Stomach (tissue), 9 donors: ENCODE data around the gene OBSCN. TPM values are rescaled to one million over a fixed set of nuclear protein-coding genes. Genes with fewer than 3 reads are reported as not detected.
A peak's percentile ranks its signal among the peaks of the same experiment; 100 is the strongest.

Experiments
- DNase-seq, 2 donors: peaks; one replicate each; pipeline versions ENCODE4 v3.0.0 to v3.0.0-alpha.2; 2013 to 2019
- H3K27ac ChIP-seq, 5 donors: fragments of 200-600 bp in 4 of 5; sonication (generic) in 4 of 5; one replicate each; pipeline ENCODE4 v1.5.1; 2013 to 2019; ENCODE audit warnings: mild to moderate bottlenecking in 1 of 5, moderate library complexity in 1 of 5
- H3K27me3 ChIP-seq, 3 donors: fragments of 200-600 bp; sonication (generic); one replicate each; pipeline ENCODE4 v1.5.1; 2017 to 2019; ENCODE audit warnings: mixed run types in 1 of 3
- H3K36me3 ChIP-seq, 4 donors: fragments of 200-600 bp; sonication (generic); 1 replicate in 3 of 4; 2 replicates in 1 of 4; pipeline ENCODE4 v1.5.1; 2016 to 2019
- H3K4me1 ChIP-seq, 4 donors: fragments of 200-600 bp; sonication (generic); one replicate each; pipeline ENCODE4 v1.5.1; 2016 to 2019
- H3K4me3 ChIP-seq, 4 donors: fragments of 200-600 bp; sonication (generic) in 3 of 4; one replicate each; pipeline ENCODE4 v1.5.1; 2016 to 2019; ENCODE audit warnings: mild to moderate bottlenecking in 1 of 4
- H3K9me3 ChIP-seq, 4 donors: fragments of 200-600 bp; sonication (generic); one replicate each; pipeline ENCODE4 v1.5.1; 2016 to 2019
- EP300 ChIP-seq: sonication (generic); formaldehyde crosslinking; IDR thresholded peaks from one replicate; pipeline ENCODE4 v1.6.1; 2017; ENCODE audit warnings: antibody characterized with exemption
- POLR2A ChIP-seq, 4 donors: fragments of 450-650 bp; IDR thresholded peaks; one replicate each; pipeline ENCODE4 v1.6.1; 2016; ENCODE audit warnings: antibody characterized with exemption in 4 of 4, control low read depth in 2 of 4, mild to moderate bottlenecking in 1 of 4, moderate library complexity in 1 of 4
- POLR2AphosphoS5 ChIP-seq, 3 donors: sonication (generic); formaldehyde crosslinking; IDR thresholded peaks; one replicate each; pipeline ENCODE4 v1.6.1; 2016; ENCODE audit warnings: antibody characterized with exemption in 3 of 3
- WGBS, 5 donors: extraction: QIAGEN DNeasy Blood & Tissue Kit in 3 of 5; methylation state at CpG; one replicate each; pipeline versions ENCODE4 v1.1.5 to v1.1.7; 2013 to 2018; 5-methylcytosine and 5-hydroxymethylcytosine counted together
- intact Hi-C: fragments of 100-400 bp; cut with DNase I; formaldehyde crosslinking; loops from one replicate; pipeline ENCODE4 v1.15.1; 2023; ENCODE audit warnings: low total_unique reads
- polyA plus RNA-seq, 3 donors: library from polyadenylated mRNA; stranded (reverse); fragments of 200-250 nt; gene quantifications; one replicate each; pipeline ENCODE4 v1.2.3, GENCODE V29; 2013
- total RNA-seq, 5 donors: library from RNA; depleted of rRNA; stranded (reverse); fragments of >200 nt; gene quantifications; one replicate each; pipeline versions ENCODE4 v1.1.0 to v1.2.3, GENCODE V29; 2014 to 2016
- TF ChIP-seq, protein P1 (sequence below), 7 experiments: fragments of 450-650 bp in 4 of 7; fragments of 200-600 bp in 3 of 7; sonication (generic) in 3 of 7; IDR thresholded peaks; one replicate each; pipeline ENCODE4 v1.5.1; 2016 to 2019; ENCODE audit warnings: antibody characterized with exemption in 7 of 7, control low read depth in 2 of 7, mild to moderate bottlenecking in 1 of 7
- donor health status: healthy with polysubstance abuse.
- donor health status: Bipolar disorder and iron deficiency.
- donor health status: healthy.

The OBSCN gene
- total and polyA plus RNA-seq, 8 donors = 7.2 to 111 (median 24.7) TPM

DNA sequence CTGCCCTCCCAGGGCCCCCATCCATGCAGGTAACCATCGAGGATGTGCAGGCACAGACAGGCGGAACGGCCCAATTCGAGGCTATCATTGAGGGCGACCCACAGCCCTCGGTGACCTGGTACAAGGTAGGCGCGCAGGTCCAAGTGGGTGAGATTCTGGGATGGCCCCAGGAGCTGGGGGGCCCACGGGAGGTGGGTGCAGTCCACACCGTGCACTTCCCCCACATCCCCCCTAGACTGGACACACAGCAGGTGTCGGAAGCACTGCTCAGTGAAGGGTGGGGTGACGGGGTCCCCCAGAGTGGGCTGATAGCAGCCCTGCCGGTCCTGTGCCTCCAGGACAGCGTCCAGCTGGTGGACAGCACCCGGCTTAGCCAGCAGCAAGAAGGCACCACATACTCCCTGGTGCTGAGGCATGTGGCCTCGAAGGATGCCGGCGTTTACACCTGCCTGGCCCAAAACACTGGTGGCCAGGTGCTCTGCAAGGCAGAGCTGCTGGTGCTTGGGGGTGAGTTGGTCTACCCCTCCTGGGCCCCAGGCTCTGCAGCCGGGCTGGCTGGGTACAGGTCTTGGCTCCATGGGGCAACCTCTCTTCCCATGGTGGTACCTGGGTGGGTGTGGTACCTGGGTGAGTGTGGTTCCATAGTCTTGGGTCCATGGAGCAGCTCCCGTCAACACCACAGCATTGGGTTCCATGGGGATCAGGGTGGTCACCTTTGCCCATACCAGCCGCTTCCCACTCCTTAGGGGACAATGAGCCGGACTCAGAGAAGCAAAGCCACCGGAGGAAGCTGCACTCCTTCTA, 158.4 kb downstream of the OBSCN start:
- Histone ChIP-seq H3K27ac (no peak overlapping the region), H3K36me3 (no peaks in the 10 kb centered on the region), H3K4me3 (no peak overlapping the region), H3K27me3 (peaks cover 0 to 66% (median 11%) of the 10 kb centered on the region in 3 donors), H3K9me3 (no peaks in the 10 kb centered on the region), H3K4me1 (peaks cover 0 to 4% (median 0%) of the 10 kb centered on the region in 4 donors)
- no peak for TF ChIP-seq POLR2A (IDR thresholded peaks at IDR 0.05)
- TF ChIP-seq, protein P1, sequence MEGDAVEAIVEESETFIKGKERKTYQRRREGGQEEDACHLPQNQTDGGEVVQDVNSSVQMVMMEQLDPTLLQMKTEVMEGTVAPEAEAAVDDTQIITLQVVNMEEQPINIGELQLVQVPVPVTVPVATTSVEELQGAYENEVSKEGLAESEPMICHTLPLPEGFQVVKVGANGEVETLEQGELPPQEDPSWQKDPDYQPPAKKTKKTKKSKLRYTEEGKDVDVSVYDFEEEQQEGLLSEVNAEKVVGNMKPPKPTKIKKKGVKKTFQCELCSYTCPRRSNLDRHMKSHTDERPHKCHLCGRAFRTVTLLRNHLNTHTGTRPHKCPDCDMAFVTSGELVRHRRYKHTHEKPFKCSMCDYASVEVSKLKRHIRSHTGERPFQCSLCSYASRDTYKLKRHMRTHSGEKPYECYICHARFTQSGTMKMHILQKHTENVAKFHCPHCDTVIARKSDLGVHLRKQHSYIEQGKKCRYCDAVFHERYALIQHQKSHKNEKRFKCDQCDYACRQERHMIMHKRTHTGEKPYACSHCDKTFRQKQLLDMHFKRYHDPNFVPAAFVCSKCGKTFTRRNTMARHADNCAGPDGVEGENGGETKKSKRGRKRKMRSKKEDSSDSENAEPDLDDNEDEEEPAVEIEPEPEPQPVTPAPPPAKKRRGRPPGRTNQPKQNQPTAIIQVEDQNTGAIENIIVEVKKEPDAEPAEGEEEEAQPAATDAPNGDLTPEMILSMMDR (IDR thresholded peaks at IDR 0.05) = no peak
- TF ChIP-seq EP300 = no peak
- no peak for TF ChIP-seq POLR2AphosphoS5 (IDR thresholded peaks at IDR 0.05)
- DNase-seq = no peak
- intact Hi-C loops = no loop called here
- WGBS, 5 donors = 83 to 91% (median 90%) methylated on average over 17 to 23 of the region's 23 CpGs

GRCh38 chr1:228366866-228367741, 159.3 kb downstream of the OBSCN start:
- Histone ChIP-seq H3K27ac (no peak overlapping the region), H3K9me3 (no peaks in the 10 kb centered on the region), H3K4me1 (peaks cover 0 to 11% (median 0%) of the 10 kb centered on the region in 4 donors), H3K4me3 (no peak overlapping the region), H3K36me3 (no peaks in the 10 kb centered on the region), H3K27me3 (peaks cover 0 to 74% (median 17%) of the 10 kb centered on the region in 3 donors)
- WGBS, 5 donors = 48 to 67% (median 62%) methylated on average over 20 to 24 of the region's 24 CpGs
- no peak for DNase-seq
- TF ChIP-seq EP300 (no peak), POLR2AphosphoS5 (IDR thresholded peaks at IDR 0.05) (no peak), POLR2A (IDR thresholded peaks at IDR 0.05) (no peak)
- TF ChIP-seq, protein P1 (IDR thresholded peaks at IDR 0.05) = no peak
- intact Hi-C loops = no loop called here

- Histone ChIP-seq H3K27me3 (peaks cover 0 to 77% (median 17%) of the 10 kb centered on the region in 3 donors), H3K4me1 (peaks cover 0 to 19% (median 3%) of the 10 kb centered on the region in 4 donors), H3K9me3 (no peaks in the 10 kb centered on the region), H3K4me3 (no peak overlapping the region), H3K36me3 (no peaks in the 10 kb centered on the region), H3K27ac (no peak overlapping the region)
- TF ChIP-seq EP300 (no peak), POLR2AphosphoS5 (IDR thresholded peaks at IDR 0.05) (no peak), POLR2A (IDR thresholded peaks at IDR 0.05) (no peak)
- TF ChIP-seq, protein P1 (IDR thresholded peaks at IDR 0.05) = no peak
- WGBS, 5 donors = 34 to 49% (median 39%) methylated on average over 13 to 25 of the region's 25 CpGs
- DNase-seq = peak in 1 of 2 donors; percentile 61
- intact Hi-C loops = no loop called here
Observed at GRCh38 chr1:228367798-228368791, 160.3 kb downstream of the OBSCN start.
